ENCODE results near the gene GIMAP1. TPM values are rescaled to one million over a fixed set of nuclear protein-coding genes. Genes with fewer than 3 reads are reported as not detected.

Gene GIMAP1
- total RNA-seq, 1 donor from 2014 or later: 21.2 TPM

DNA sequence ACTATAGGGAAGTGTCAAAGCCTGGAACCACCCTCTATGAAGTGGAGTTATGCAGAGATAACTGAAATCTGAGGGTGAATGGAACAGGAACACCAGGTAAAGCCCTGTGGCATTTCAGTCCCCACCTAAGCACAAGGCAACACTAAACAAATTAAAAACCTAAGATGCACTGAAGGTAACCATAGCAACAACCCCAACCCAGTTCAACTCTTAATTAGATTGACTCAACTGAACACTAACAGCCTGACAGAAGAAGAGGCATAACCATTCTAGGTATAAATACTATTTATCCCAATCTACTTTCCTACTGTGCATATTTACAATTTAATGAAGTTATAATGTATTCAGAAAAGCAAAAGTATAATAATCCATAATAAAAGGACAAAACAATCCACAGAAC, 11.6 kb downstream of the GIMAP1 start:
- H3K4me1 ChIP-seq: no peaks in the 10 kb centered on the region
- TF ChIP-seq, protein P1, sequence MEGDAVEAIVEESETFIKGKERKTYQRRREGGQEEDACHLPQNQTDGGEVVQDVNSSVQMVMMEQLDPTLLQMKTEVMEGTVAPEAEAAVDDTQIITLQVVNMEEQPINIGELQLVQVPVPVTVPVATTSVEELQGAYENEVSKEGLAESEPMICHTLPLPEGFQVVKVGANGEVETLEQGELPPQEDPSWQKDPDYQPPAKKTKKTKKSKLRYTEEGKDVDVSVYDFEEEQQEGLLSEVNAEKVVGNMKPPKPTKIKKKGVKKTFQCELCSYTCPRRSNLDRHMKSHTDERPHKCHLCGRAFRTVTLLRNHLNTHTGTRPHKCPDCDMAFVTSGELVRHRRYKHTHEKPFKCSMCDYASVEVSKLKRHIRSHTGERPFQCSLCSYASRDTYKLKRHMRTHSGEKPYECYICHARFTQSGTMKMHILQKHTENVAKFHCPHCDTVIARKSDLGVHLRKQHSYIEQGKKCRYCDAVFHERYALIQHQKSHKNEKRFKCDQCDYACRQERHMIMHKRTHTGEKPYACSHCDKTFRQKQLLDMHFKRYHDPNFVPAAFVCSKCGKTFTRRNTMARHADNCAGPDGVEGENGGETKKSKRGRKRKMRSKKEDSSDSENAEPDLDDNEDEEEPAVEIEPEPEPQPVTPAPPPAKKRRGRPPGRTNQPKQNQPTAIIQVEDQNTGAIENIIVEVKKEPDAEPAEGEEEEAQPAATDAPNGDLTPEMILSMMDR (IDR thresholded peaks at IDR 0.05): no peak
- intact Hi-C loops (cut with DNase I): no loop called here
- no peaks in the 10 kb centered on the region for H3K9me3 ChIP-seq
- no peaks in the 10 kb centered on the region for H3K27me3 ChIP-seq
- no peak overlapping the region for H3K4me3 ChIP-seq
- no peaks in the 10 kb centered on the region for H3K36me3 ChIP-seq
- H3K27ac ChIP-seq: no peak overlapping the region
- no peak for DNase-seq (ENCODE audit: low spot score in 2 of 2)

DNA sequence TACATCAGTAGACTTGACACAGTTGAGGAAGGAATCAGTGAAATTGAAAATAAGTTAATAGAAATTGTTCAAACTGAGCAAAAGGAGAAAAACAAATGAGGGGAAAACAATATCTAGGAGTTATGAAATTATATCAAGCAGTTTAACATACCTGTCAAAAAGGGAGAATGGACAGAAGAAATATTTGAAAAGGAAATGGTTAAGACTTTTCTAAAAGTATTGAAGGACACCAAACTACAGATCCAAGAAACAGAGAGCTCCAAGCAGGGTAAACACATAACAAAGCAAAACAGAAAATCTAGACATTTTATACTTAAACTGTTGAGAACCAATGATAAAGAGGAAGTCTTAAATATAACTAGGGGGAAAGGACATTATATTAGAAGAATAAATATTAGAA, 12.2 kb downstream of the GIMAP1 start:
- TF ChIP-seq, protein P1 (IDR thresholded peaks at IDR 0.05): no peak
- Histone ChIP-seq H3K36me3 (no peaks in the 10 kb centered on the region), H3K4me1 (no peaks in the 10 kb centered on the region), H3K27ac (no peak overlapping the region), H3K4me3 (no peak overlapping the region), H3K27me3 (no peaks in the 10 kb centered on the region), H3K9me3 (no peaks in the 10 kb centered on the region)
- intact Hi-C loops (cut with DNase I): no loop called here
- no peak for DNase-seq (ENCODE audit: low spot score in 2 of 2)

DNA sequence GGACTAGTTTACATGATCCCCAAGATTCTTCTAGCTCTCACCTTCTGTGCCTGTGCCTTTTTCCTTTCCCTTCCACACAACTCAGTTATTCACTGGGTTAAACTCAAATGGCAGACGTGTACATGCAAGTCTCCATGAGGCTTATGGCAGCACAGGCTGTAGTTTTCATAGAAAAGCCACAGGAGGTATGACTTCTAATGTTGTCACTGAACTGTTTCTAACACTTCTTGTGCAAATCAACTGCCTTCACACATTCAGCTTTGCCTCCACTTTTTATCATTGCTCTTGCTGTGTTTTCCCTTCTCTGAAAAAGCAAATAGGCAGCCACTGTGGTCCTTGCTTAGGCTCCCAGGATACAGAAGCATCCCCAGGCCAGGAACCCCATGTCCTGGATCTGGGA, 15.5 kb downstream of the GIMAP1 start:
- H3K36me3 ChIP-seq: no peaks in the 10 kb centered on the region
- TF ChIP-seq, protein P1 (IDR thresholded peaks at IDR 0.05): no peak

DNA sequence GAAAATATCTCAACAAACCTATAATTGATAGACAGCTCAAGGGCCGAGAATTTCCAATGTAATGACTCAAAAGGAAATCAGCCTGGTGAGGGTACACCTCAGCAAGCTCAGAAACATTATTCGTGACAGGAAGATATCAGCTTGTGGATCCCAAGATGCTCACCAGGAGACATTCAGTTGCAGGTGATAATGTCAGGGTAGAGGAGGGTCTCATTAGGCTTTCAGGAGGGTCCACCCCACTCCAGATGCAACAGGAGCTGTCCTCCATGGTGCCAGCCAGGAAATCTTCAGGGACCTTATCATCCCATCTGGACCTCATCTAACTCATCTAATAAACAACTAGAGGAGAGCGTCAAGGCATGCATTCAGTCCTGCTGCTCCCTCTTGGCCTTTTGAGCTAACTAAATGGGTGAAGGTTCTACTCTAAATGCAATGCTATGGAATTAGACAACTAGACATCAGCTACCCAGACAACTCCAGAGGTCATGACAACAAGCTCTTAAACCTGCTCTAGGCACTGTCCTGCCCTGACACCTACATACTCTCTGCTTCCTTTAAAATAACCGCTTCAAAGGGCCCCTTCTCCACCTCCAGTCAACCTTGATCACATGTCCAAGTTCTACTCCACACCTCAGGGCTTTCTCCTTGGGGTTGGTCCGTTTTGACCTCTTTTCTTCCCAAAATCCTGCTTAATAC, 16.5 kb downstream of the GIMAP1 start:
- H3K27me3 ChIP-seq: no peaks in the 10 kb centered on the region
- TF ChIP-seq, protein P1 (IDR thresholded peaks at IDR 0.05): no peak
- no peak for DNase-seq (ENCODE audit: low spot score in 2 of 2)
- H3K9me3 ChIP-seq: no peaks in the 10 kb centered on the region
- no peak overlapping the region for H3K4me3 ChIP-seq
- no peaks in the 10 kb centered on the region for H3K36me3 ChIP-seq
- H3K4me1 ChIP-seq: no peaks in the 10 kb centered on the region
- no peak overlapping the region for H3K27ac ChIP-seq
- intact Hi-C loops (cut with DNase I): no loop called here

More for the DNA sequence above, 15.5 kb downstream of the GIMAP1 start:
- H3K4me3 ChIP-seq: no peak overlapping the region
- DNase-seq (ENCODE audit: low spot score in 2 of 2): no peak
- no peak overlapping the region for H3K27ac ChIP-seq
- no peaks in the 10 kb centered on the region for H3K4me1 ChIP-seq
- intact Hi-C loops (cut with DNase I): no loop called here
- no peaks in the 10 kb centered on the region for H3K27me3 ChIP-seq
- H3K9me3 ChIP-seq: no peaks in the 10 kb centered on the region

DNA sequence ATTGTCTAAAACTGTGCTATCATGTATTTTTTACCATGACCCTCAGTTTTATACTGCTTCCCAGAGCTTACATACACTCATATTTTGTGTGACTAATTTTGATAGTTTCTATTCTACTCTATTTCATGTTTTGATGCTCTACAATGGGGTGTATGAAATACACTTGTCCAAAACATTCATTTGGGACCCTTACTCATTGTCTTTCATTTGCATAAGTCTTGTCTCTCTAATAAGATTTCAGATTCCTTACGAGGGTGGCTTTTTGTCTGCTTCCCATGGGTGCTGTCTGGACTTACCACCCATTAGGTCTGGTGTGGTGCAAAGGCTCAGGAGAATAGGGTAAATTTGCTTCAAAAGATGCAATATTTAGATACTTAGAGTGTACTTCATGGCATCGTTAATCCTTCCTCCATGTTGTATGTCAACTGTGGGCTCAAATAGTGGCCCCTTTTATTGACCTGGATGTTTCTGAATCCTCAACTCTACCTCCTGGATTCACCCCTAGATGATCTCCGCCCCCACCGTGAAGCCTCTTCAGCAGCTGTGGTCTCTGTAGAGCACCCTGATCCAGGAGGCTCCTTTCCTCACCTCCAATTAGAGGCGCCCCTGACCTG, 17.2 kb downstream of the GIMAP1 start:
- H3K27me3 ChIP-seq: no peaks in the 10 kb centered on the region
- no peak overlapping the region for H3K4me3 ChIP-seq
- H3K4me1 ChIP-seq: no peaks in the 10 kb centered on the region
- no peaks in the 10 kb centered on the region for H3K9me3 ChIP-seq
- H3K36me3 ChIP-seq: no peaks in the 10 kb centered on the region
- no peak overlapping the region for H3K27ac ChIP-seq
- DNase-seq (ENCODE audit: low spot score in 2 of 2): no peak
- TF ChIP-seq, protein P1 (IDR thresholded peaks at IDR 0.05): no peak
- intact Hi-C loops (cut with DNase I): no loop called here
